Ovary (tissue), 9 donors: Measurements from ENCODE around the gene NCKIPSD. TPM values are rescaled to one million over a fixed set of nuclear protein-coding genes. Genes with fewer than 3 reads are reported as not detected.

Source experiments
- DNase-seq, 5 donors: peaks; one replicate each; pipeline ENCODE4 v3.0.0-alpha.2; 2019 to 2020
- H3K27ac ChIP-seq, 2 donors: fragments of 200-600 bp; one replicate each; pipeline versions ENCODE4 v1.5.1 to v1.8.0; 2019 to 2022
- H3K27me3 ChIP-seq: fragments of 200-600 bp; one replicate; pipeline ENCODE4 v1.8.0; 2022
- H3K36me3 ChIP-seq: fragments of 200-600 bp; sonication (generic); one replicate; pipeline ENCODE4 v1.5.1; 2019
- H3K4me1 ChIP-seq: one replicate; pipeline ENCODE4 v1.8.1; 2013; ENCODE audit warnings: mild to moderate bottlenecking, moderate library complexity; ENCODE audit not compliant: insufficient read depth
- H3K4me3 ChIP-seq: fragments of 200-600 bp; sonication (generic); one replicate; pipeline ENCODE4 v1.5.1; 2017
- H3K9me3 ChIP-seq, 2 donors: fragments of 200-600 bp in 1 of 2; sonication (generic) in 1 of 2; one replicate each; pipeline versions ENCODE4 v1.5.1 to v1.8.1; 2013 to 2019; ENCODE audit warnings: mild to moderate bottlenecking in 1 of 2, moderate library complexity in 1 of 2
- EP300 ChIP-seq: sonication (generic); formaldehyde crosslinking; IDR thresholded peaks from one replicate; pipeline ENCODE4 v1.6.1; 2017; ENCODE audit warnings: antibody characterized with exemption
- POLR2A ChIP-seq: fragments of 450-650 bp; IDR thresholded peaks from one replicate; pipeline ENCODE4 v1.6.1; 2017; ENCODE audit warnings: antibody characterized with exemption, mild to moderate bottlenecking, moderate library complexity
- WGBS, 3 donors: extraction: QIAGEN DNeasy Blood & Tissue Kit in 1 of 3; methylation state at CpG; one replicate each; pipeline versions ENCODE4 v1.1.5 to v1.1.7; 2013 to 2017; 5-methylcytosine and 5-hydroxymethylcytosine counted together
- intact Hi-C, 4 donors: fragments of 100-400 bp; cut with DNase I; formaldehyde crosslinking; loops; one replicate each; pipeline versions ENCODE4 v1.11.0 to v1.15.1; 2022 to 2023
- polyA plus RNA-seq, 2 donors: library from polyadenylated mRNA; stranded (reverse); fragments of 200-250 nt in 1 of 2; fragments of 350-450 nt in 1 of 2; fragmentation: Illumina TruSeq in 1 of 2; extraction: RNeasy Lipid Tissue Mini Kit (QIAGEN cat#74804) in 1 of 2; gene quantifications; one replicate each; pipeline ENCODE4 v1.2.3, GENCODE V29; 2013 to 2014
- total RNA-seq, 7 donors: library from RNA; depleted of rRNA in 2 of 7; stranded (reverse); fragments of >200 nt in 2 of 7; fragmentation: NEBNext Ultra II Directional in 3 of 7; extraction: Animal tissue kit (Norgen Biotek cat#: 25700) in 3 of 7; gene quantifications; one replicate each; pipeline versions ENCODE4 v1.1.0 to v1.2.4, GENCODE V29; 2016 to 2023
- TF ChIP-seq, protein P1 (sequence below), 3 donors: fragments of 450-650 bp in 2 of 3; fragments of 200-600 bp in 1 of 3; IDR thresholded peaks; one replicate each; pipeline versions ENCODE4 v1.5.1 to v1.8.0; 2016 to 2022; ENCODE audit warnings: antibody characterized with exemption in 3 of 3, mild to moderate bottlenecking in 1 of 3
- donor health status: DM: no; HTN: no; CAD: no; lungs with moderate emphysema.
- donor health status: DM: no; HTN: no; CAD: no.
- donor health status: Bipolar disorder and iron deficiency.
- donor health status: DM: yes; HTN: yes; CAD: no.
- donor health status: DM: no; HTN: no; CAD: no.
- donor health status: DM: yes; HTN: yes; CAD: no.

Gene NCKIPSD
- total and polyA plus RNA-seq, 9 donors = 8.0 to 58.6 (median 34.0) TPM

DNA sequence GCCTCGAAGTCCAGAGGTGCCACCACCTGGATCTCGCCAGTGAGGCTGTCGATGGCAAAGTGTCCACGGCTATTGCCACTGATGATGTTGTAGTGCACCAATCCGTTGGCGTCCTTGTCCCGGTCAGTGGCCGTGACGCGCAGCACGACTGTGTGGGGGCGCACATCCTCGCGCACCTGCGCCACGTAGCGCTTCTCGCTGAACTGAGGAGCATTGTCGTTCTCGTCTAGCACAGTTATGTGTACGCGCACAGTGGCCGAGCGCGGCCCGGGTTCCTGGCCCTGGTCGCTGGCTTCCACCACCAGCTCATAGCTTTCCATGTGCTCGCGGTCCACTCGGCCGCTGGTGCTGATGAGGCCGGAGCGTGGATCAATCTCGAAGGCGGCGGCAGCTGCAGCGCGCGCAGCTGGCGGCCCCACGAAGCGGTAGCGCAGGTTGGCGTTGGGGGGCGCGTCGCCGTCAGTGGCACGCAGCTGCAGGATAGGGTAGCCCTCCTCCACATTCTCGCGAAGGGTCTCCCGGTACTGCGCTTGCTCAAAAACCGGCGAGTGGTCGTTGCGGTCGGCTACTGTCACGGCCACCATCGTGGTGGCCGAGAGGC lies 24.8 kb downstream of the NCKIPSD start:
- no peak overlapping the region for H3K4me3 ChIP-seq
- no peaks in the 10 kb centered on the region for H3K27me3 ChIP-seq
- H3K36me3 ChIP-seq = no peaks in the 10 kb centered on the region
- H3K4me1 ChIP-seq = peaks cover 12% of the 10 kb centered on the region
- 47 to 63% (median 61%) methylated on average over 54 to 61 of the region's 61 CpGs for WGBS, 3 donors
- no peak overlapping the region for H3K27ac ChIP-seq
- intact Hi-C loops = no loop called here
- H3K9me3 ChIP-seq = no peaks in the 10 kb centered on the region
- no peak for DNase-seq
- TF ChIP-seq POLR2A (no peak), EP300 (no peak)
- TF ChIP-seq, protein P1, sequence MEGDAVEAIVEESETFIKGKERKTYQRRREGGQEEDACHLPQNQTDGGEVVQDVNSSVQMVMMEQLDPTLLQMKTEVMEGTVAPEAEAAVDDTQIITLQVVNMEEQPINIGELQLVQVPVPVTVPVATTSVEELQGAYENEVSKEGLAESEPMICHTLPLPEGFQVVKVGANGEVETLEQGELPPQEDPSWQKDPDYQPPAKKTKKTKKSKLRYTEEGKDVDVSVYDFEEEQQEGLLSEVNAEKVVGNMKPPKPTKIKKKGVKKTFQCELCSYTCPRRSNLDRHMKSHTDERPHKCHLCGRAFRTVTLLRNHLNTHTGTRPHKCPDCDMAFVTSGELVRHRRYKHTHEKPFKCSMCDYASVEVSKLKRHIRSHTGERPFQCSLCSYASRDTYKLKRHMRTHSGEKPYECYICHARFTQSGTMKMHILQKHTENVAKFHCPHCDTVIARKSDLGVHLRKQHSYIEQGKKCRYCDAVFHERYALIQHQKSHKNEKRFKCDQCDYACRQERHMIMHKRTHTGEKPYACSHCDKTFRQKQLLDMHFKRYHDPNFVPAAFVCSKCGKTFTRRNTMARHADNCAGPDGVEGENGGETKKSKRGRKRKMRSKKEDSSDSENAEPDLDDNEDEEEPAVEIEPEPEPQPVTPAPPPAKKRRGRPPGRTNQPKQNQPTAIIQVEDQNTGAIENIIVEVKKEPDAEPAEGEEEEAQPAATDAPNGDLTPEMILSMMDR (IDR thresholded peaks at IDR 0.05) = no peak

DNA sequence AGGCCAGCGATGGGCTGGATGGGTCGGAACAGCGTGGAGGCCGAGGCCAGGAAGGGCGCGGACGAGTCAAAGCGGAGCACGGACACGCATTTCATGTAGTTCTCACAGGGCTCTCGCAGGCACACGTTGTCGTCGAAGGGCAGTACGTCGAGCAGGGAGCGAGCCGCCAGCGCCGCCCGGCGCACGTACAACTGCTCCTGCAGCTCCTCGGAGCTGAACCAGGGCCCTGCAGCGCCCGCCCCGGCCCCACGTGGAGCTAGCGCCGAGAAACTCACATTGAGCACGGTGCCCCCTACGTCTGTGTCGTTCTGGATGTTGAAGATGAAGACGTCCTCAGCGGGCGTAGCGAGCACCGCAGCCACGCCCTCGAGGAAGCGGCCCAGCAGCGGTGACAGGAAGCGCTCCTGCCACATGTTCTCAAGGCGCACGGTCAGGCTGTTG lies 28.9 kb downstream of the NCKIPSD start:
- no peaks in the 10 kb centered on the region for H3K36me3 ChIP-seq
- no peak for TF ChIP-seq EP300
- TF ChIP-seq POLR2A = no peak
- TF ChIP-seq, protein P1 (IDR thresholded peaks at IDR 0.05) = no peak
- H3K9me3 ChIP-seq = no peaks in the 10 kb centered on the region
- intact Hi-C loops = no loop called here
- no peaks in the 10 kb centered on the region for H3K27me3 ChIP-seq
- no peak for DNase-seq
- 48 to 66% (median 57%) methylated on average over 37 to 45 of the region's 45 CpGs for WGBS, 3 donors
- peak overlapping the region in 1 of 2 donors; percentile 15 for H3K27ac ChIP-seq
- peak overlapping the region; percentile 53 for H3K4me3 ChIP-seq
- peaks cover 8% of the 10 kb centered on the region for H3K4me1 ChIP-seq

DNA sequence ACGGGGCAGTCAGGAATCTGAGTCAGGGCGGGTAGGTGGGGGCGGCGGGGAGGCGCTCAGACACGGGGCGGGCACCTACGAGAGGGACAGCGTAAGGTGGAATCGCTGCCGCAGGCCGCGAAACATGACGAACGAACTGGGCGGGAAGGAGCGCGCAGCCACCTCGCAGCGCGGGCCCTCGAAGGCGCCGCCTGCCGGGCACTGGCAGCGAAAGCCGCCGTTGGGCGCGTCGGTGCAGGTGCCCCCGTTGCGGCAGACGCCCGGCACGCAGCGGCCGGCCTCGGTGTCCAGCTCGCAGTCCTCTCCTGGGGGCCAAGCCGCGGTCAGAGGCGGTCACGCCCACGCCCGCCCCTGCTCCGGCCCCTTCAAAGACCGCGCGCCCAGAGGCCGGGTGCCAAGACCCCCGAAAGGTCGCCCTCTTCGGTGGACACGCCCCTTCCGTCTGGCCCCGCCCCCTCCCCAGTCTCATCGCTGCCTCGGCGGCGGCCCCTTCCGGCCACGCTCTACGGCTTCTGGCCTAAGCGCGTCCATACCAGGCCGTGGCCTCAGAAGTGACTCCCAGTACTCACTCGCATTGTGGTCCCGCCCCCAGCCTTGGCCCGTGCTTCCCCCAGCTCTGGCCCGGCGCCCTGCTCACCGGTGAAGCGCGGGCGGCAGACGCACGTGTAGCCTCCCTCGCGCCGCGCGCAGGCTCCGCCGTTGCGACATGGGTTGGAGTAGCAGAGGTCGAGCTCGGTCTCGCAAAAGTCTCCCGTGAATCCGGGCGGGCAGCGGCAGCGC lies 29.5 kb downstream of the NCKIPSD start:
- Histone ChIP-seq H3K27me3 (no peaks in the 10 kb centered on the region), H3K4me1 (peaks cover 8% of the 10 kb centered on the region), H3K27ac (peak overlapping the region in 1 of 2 donors; percentile 15), H3K9me3 (no peaks in the 10 kb centered on the region), H3K4me3 (peak overlapping the region; percentile 53), H3K36me3 (no peaks in the 10 kb centered on the region)
- intact Hi-C loops = no loop called here
- WGBS, 3 donors = 1 to 6% (median 3%) methylated on average over 68 to 94 of the region's 94 CpGs
- peak; percentile 80 to 90 (median 89) for DNase-seq
- TF ChIP-seq, protein P1 (IDR thresholded peaks at IDR 0.05) = peak; percentile 63 to 90 (median 71)
- no peak for TF ChIP-seq POLR2A

DNA sequence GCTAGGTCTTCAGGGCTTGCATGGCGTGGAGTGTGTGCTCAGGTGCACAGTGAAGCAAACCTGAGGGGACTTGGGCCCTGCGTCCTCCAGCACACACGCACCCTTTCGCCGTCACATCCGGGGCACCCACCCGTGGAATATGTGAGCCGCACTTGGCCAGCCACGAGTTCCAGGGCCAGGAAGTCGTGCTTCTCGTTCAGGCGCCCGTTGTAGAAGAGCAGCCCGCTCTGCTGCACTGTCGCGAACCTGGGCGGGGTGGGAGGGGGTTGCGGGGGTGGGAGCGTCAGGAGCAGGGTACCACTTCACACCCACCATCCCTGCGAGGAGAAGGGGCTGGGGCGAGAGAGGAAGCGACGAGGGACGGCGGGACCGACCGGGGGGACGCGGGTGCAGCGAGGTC lies 30.1 kb downstream of the NCKIPSD start:
- Histone ChIP-seq H3K27ac (no peak overlapping the region), H3K4me3 (peak overlapping the region; percentile 53), H3K4me1 (peaks cover 6% of the 10 kb centered on the region), H3K9me3 (no peaks in the 10 kb centered on the region), H3K27me3 (no peaks in the 10 kb centered on the region), H3K36me3 (no peaks in the 10 kb centered on the region)
- 11 to 44% (median 19%) methylated on average over 9 to 30 of the region's 30 CpGs for WGBS, 3 donors
- intact Hi-C loops = no loop called here
- TF ChIP-seq, protein P1 (IDR thresholded peaks at IDR 0.05) = no peak
- no peak for DNase-seq
